ENCODE results near the gene TBPL1. TPM values are rescaled to one million over a fixed set of nuclear protein-coding genes. Genes with fewer than 3 reads are reported as not detected.
"Not testable (repeated sequence)": the region's sequence is repeated elsewhere in the genome, so short reads cannot be mapped to it uniquely, and the experiment has no call there.

TBPL1 gene
- total and polyA plus RNA-seq, 8 donors: 6.5 to 20.6 (median 10.1) TPM

DNA sequence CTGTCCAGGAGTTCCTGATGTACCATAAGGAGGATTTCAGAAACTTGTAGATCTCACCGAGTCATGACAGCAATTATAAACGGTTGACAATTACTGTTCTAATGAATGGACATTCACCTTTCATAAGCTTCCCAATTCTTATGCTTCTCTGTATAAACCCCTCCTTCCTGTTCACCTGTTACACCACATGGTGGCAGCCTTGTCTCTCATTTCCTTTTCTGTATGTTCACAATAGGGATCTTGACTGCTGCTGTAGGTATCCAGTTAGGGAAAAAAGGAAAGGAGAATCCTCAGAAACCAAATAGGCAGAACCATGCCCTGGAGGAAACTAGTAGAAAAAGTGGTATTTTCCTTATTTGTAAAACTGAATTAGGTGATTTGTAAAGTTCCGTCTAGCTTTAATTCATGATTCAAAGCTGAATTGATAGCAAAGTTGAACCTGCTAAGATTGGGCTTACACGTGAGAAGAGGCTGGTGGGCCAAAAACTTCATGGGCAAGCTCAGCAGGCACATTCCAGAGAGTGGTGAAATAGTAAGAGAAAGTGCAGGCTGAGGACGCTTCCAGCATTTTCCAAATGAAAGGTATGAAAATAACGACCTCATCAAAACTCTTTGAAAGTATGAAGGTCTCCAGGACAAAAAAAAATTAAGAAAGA is 29.0 kb upstream of the TBPL1 start:
- peak; percentile 93 for FAIRE-seq
- peak; percentile 96 to 98 (median 97) for ATAC-seq
- TF ChIP-seq, protein P1, sequence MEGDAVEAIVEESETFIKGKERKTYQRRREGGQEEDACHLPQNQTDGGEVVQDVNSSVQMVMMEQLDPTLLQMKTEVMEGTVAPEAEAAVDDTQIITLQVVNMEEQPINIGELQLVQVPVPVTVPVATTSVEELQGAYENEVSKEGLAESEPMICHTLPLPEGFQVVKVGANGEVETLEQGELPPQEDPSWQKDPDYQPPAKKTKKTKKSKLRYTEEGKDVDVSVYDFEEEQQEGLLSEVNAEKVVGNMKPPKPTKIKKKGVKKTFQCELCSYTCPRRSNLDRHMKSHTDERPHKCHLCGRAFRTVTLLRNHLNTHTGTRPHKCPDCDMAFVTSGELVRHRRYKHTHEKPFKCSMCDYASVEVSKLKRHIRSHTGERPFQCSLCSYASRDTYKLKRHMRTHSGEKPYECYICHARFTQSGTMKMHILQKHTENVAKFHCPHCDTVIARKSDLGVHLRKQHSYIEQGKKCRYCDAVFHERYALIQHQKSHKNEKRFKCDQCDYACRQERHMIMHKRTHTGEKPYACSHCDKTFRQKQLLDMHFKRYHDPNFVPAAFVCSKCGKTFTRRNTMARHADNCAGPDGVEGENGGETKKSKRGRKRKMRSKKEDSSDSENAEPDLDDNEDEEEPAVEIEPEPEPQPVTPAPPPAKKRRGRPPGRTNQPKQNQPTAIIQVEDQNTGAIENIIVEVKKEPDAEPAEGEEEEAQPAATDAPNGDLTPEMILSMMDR (IDR thresholded peaks at IDR 0.05): peak; percentile 62 to 83 (median 73)
- H3K4me3 ChIP-seq: no peak overlapping the region
- 17 to 18% methylated on average over 6 of the region's 6 CpGs for WGBS, 2 donors
- peaks cover 0 to 6% (median 0%) of the 10 kb centered on the region in 4 donors for H3K27me3 ChIP-seq
- no peaks in the 10 kb centered on the region for H3K9me3 ChIP-seq
- no peaks in the 10 kb centered on the region for H3K36me3 ChIP-seq
- H3K27ac ChIP-seq: no peak overlapping the region
- intact Hi-C loops (cut with DNase I): loop anchor here in 2 of 3 donors (5.0 to 10.0 kb wide), 2 partner anchors 171 to 173 kb away; no protein-coding TSS in a partner anchor
- peak in 3 of 6 donors; percentile 49 to 79 (median 50) for DNase-seq
- H3K4me1 ChIP-seq: no peaks in the 10 kb centered on the region

DNA sequence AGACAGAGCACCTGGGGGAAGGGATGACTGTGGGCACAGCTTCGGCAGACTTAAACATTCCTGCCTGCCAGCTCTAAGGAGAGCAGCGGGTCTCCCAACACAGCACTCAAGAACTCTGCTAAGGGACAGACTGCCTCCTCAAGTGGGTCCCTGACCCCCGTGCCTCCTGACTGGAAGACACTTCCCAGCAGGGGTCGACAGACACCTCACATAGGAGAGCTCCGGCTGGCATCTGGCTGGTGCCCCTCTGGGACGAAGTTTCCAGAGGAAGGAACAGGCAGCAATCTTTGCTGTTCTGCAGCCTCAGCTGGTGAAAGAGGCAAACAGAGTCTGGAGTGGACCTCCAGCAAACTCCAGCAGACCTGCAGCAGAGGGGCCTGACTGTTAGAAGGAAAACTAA is 21.8 kb upstream of the TBPL1 start:
- intact Hi-C loops (cut with DNase I): loop anchor here in 2 of 3 donors (5.0 to 10.0 kb wide), 2 partner anchors 161 to 164 kb away; no protein-coding TSS in a partner anchor
- not testable (repeated sequence) for H3K4me1 ChIP-seq, H3K4me3 ChIP-seq, ATAC-seq, H3K9me3 ChIP-seq, H3K27me3 ChIP-seq, H3K27ac ChIP-seq, FAIRE-seq, H3K36me3 ChIP-seq, DNase-seq
- 82% methylated on average over 6 of the region's 6 CpGs for WGBS, 2 donors

DNA sequence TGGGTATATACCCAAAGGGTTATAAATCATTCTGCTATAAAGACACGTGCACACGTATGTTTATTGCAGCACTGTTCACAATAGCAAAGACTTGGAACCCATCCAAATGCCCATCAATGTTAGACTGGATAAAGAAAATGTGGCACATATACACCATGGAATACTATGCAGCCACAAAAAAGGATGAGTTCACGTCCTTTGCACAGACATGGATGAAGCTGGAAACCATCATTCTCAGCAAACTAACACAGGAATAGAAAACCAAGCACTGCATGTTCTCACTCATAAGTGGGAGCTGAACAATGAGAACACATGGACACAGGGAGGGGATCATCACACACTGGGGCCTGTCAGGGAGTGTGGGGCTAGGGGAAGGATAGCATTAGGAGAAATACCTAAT is 16.7 kb upstream of the TBPL1 start:
- not testable (repeated sequence) for H3K9me3 ChIP-seq, H3K4me3 ChIP-seq, FAIRE-seq, H3K4me1 ChIP-seq, H3K27ac ChIP-seq, H3K27me3 ChIP-seq, H3K36me3 ChIP-seq, DNase-seq, ATAC-seq
- whole genome bisulfite sequencing, 2 donors: 89 to 97% methylated on average over 3 of the region's 3 CpGs
- intact Hi-C loops (cut with DNase I): loop anchor here in 1 of 3 donors (10.0 kb wide), 1 partner anchor 158 kb away; no protein-coding TSS in a partner anchor

DNA sequence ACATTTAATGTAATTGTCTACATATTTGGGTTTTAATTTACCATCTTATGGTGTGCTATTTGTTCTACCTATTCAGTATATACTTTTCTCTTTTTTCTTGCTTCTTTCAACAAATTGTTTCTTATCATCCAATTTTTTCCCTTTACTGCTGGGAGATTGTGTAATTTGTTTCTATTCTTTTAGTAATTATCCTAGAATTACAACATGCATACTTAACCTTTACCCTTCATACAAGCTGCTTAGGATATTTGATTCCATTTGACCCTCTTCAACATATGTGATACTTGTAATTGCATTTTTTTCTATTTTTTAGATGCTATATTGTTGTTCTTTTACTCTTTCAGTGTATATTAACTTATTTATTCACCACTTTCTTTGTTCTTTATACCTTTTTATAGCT is 15.1 kb upstream of the TBPL1 start:
- no peaks in the 10 kb centered on the region for H3K9me3 ChIP-seq
- FAIRE-seq (no peak), DNase-seq (no peak), ATAC-seq (no peak)
- H3K4me3 ChIP-seq: no peak overlapping the region
- H3K36me3 ChIP-seq: no peaks in the 10 kb centered on the region
- H3K27me3 ChIP-seq: no peaks in the 10 kb centered on the region
- TF ChIP-seq, protein P1 (IDR thresholded peaks at IDR 0.05): no peak
- intact Hi-C loops (cut with DNase I): loop anchor here in 1 of 3 donors (10.0 kb wide), 1 partner anchor 157 kb away; no protein-coding TSS in a partner anchor
- H3K27ac ChIP-seq: no peak overlapping the region
- no peaks in the 10 kb centered on the region for H3K4me1 ChIP-seq

DNA sequence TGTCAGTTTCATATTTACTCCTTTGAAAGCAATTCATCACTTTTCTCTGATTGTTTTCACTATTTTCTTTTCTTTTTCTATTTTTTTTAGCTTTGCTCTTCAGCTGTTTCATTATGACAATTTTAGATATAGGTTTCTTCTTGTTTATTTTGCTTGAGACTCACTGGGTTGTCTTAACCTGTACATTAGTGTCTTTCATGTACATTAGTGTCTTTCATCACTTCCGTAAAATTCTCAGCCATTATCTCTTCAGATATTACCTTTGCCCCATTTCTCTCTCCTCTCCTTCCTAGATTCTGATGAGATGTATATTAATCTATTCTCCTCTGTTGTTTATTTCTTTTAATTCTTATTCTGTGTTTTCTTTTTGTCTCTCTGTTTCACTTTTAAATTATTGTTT is 14.5 kb upstream of the TBPL1 start:
- intact Hi-C loops (cut with DNase I): loop anchor here in 1 of 3 donors (10.0 kb wide), 1 partner anchor 156 kb away; no protein-coding TSS in a partner anchor
- DNase-seq (no peak), ATAC-seq (no peak), FAIRE-seq (no peak)
- Histone ChIP-seq H3K4me1 (no peaks in the 10 kb centered on the region), H3K4me3 (no peak overlapping the region), H3K27ac (no peak overlapping the region), H3K36me3 (no peaks in the 10 kb centered on the region), H3K9me3 (no peaks in the 10 kb centered on the region), H3K27me3 (no peaks in the 10 kb centered on the region)
- TF ChIP-seq, protein P1 (IDR thresholded peaks at IDR 0.05): no peak
- 82 to 90% methylated on average over 1 of the region's 1 CpG for WGBS, 2 donors
